ENCODE measurements around the gene BAZ2B.

BAZ2B gene

GRCh38 chr2:159317392-159318088 lies 298.8 kb downstream of the BAZ2B start:
- DNase-seq (ENCODE audit: low spot score), result no peak

- DNase-seq (ENCODE audit: low spot score), result no peak
These were observed 308.4 kb downstream of the BAZ2B start for GRCh38 chr2:159307942-159308341.

- no peak for DNase-seq (ENCODE audit: low spot score)
These were observed 315.8 kb downstream of the BAZ2B start for GRCh38 chr2:159300586-159300985.

- DNase-seq (ENCODE audit: low spot score), result no peak
These were observed 317.4 kb downstream of the BAZ2B start for GRCh38 chr2:159298967-159299366.

- no peak for DNase-seq (ENCODE audit: low spot score)
These were observed 319.2 kb downstream of the BAZ2B start for GRCh38 chr2:159297042-159297707.

GRCh38 chr2:159292157-159292556 lies 324.2 kb downstream of the BAZ2B start:
- DNase-seq (ENCODE audit: low spot score), result no peak

- no peak for DNase-seq (ENCODE audit: low spot score)
These were observed 325.9 kb downstream of the BAZ2B start for GRCh38 chr2:159290289-159290907.

- DNase-seq (ENCODE audit: low spot score), result no peak
These were observed 328.6 kb downstream of the BAZ2B start for GRCh38 chr2:159287733-159288132.

GRCh38 chr2:159286709-159287441 lies 329.5 kb downstream of the BAZ2B start:
- DNase-seq (ENCODE audit: low spot score), result peak; percentile 98

- DNase-seq (ENCODE audit: low spot score), result peak; percentile 48
These were observed 330.2 kb downstream of the BAZ2B start, which contains the start of gene WDSUB1 for GRCh38 chr2:159285929-159286708. Gene WDSUB1 (minus strand): TSS chr2:159286703. CDS start chr2:159283069, 3,634 bp downstream.

- DNase-seq (ENCODE audit: low spot score), result no peak
These were observed 330.9 kb downstream of the BAZ2B start for GRCh38 chr2:159285433-159285832.

GRCh38 chr2:159283529-159283928 lies 332.8 kb downstream of the BAZ2B start:
- no peak for DNase-seq (ENCODE audit: low spot score)

- no peak for DNase-seq (ENCODE audit: low spot score)
These were observed 335.3 kb downstream of the BAZ2B start for GRCh38 chr2:159281002-159281401.

- no peak for DNase-seq (ENCODE audit: low spot score)
These were observed 336.6 kb downstream of the BAZ2B start for GRCh38 chr2:159279700-159280099.

GRCh38 chr2:159275111-159275510 lies 341.2 kb downstream of the BAZ2B start:
- no peak for DNase-seq (ENCODE audit: low spot score)

- DNase-seq (ENCODE audit: low spot score), result no peak
These were observed 344.2 kb downstream of the BAZ2B start for GRCh38 chr2:159272156-159272555.

GRCh38 chr2:159270744-159271379 lies 345.5 kb downstream of the BAZ2B start:
- no peak for DNase-seq (ENCODE audit: low spot score)

Data from putamen (tissue), 1 donor.